ENCODE data around the gene GSTA3.
"Not testable (repeated sequence)": the region's sequence is repeated elsewhere in the genome, so short reads cannot be mapped to it uniquely, and the experiment has no call there.

The GSTA3 gene

GRCh38 chr6:52909531-52909930 lies at the start of gene GSTA3:
Gene GSTA3 (minus strand): TSS chr6:52909698. CDS start chr6:52905834, 3,864 bp downstream.
- DNase-seq, result no peak

GRCh38 chr6:52958546-52959255 lies 49.2 kb upstream of the GSTA3 start:
- no peak for DNase-seq

GRCh38 chr6:52955871-52956270 lies 46.4 kb upstream of the GSTA3 start:
- no peak for DNase-seq

GRCh38 chr6:52953911-52954839 lies 44.7 kb upstream of the GSTA3 start:
- DNase-seq, result no peak

GRCh38 chr6:52946306-52946705 lies 36.8 kb upstream of the GSTA3 start:
- no peak for DNase-seq

- not testable (repeated sequence) for DNase-seq
Observed at GRCh38 chr6:52942821-52943220, 33.3 kb upstream of the GSTA3 start.

GRCh38 chr6:52942221-52942620 lies 32.7 kb upstream of the GSTA3 start:
- no peak for DNase-seq

- no peak for DNase-seq
Observed at GRCh38 chr6:52937908-52938307, 28.4 kb upstream of the GSTA3 start.

- no peak for DNase-seq
Observed at GRCh38 chr6:52933778-52934177, 24.3 kb upstream of the GSTA3 start.

GRCh38 chr6:52931351-52931750 lies 21.9 kb upstream of the GSTA3 start:
- no peak for DNase-seq

DNA sequence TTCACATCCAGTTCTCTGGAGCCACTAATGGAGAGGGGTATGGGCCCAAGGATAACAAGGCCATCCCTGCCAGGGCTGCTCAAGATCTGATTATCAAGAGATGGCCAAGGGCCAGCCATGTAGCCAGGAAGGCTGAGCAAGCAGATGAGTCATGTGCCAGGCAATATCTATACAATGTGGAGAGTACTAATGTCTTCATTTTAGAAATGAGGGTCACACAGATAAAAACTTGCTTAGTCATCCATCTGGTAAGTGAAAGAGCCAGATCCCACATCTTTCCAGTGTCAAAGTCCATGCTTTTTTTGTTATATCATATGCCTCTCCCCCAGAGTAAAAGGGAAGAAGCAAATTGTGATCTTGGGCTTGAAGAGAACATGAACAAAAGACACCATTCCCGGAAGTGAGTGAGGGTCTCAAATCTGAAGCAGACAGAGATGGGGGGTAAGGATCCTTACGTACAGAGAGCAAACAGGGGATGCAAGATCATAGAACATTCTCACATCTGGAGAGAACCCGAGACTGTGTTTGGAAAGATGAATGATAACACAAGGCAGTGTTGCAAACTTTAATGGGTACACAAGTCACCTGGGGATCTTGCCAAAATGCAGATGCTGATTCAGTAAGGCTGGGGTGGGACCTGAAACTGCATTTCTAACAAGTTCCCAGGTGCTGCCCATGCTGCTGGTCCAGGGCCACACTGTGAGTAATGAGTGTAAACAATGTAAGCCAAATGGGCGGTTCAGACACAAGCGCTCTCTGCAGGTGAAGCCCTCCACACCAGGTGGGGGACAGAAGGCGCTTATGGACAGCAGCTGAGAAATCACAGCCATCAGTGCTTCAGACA lies 20.0 kb upstream of the GSTA3 start:
- peak in 1 of 3 donors; percentile 0 for DNase-seq

DNA sequence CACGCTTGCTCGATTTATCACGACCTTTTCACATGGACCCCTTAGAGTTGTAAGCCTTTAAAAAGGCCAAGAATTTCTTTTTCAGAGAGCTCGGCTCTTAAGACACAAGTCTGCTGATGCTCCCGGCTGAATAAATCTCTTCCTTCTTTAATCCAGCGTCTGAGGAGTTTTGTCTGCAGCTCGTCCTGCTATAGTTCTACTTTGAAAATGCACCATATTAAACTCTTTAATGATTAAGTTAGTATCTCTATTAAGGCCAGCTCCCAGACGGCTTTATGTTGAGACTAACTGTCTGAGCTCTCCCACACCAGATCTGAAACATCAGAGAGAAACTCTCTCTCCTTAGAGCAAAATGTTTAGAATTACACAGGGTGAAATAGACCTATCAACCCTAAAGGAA lies 18.0 kb upstream of the GSTA3 start:
- DNase-seq, result no peak

DNA sequence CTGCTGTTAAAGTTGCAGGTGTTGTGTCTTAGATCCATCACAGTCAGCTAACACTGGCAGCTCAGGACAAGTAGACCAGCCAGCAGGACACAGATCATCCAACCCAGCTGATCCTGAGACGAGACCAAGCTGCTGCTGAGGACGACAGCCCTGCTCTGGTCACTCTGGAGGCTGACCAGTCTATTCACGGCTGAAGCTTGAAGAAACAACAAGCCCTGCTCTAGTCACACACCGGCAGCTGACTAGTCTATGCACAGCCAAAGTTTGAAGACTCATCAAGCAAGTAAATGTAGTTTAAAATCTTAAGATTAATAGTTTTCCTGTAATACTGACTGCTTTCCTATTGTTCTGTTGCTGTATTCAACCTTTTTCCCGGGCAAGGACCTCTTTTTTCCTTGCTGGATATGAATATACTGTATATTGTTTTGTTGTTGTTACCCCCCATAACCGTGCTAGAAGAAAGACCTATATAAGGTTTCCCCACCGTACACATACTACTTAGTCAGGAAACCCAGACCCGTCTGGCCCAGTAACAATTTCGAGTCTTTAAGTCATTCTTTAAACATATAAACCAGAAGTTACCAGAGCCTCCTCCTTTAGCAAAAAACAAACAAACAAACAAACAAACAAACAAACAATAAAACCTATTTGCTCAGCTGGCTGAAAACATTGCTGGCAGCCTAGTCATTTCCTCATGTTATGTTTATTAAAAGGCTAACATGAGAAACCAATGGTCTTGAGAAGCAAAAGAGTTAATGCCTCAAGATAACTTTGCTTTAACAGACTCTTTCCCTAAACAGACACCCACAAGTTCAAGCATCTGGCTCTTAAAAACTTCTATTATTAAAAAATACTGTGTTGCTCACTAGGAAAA lies 16.7 kb upstream of the GSTA3 start:
- no peak for DNase-seq

DNA sequence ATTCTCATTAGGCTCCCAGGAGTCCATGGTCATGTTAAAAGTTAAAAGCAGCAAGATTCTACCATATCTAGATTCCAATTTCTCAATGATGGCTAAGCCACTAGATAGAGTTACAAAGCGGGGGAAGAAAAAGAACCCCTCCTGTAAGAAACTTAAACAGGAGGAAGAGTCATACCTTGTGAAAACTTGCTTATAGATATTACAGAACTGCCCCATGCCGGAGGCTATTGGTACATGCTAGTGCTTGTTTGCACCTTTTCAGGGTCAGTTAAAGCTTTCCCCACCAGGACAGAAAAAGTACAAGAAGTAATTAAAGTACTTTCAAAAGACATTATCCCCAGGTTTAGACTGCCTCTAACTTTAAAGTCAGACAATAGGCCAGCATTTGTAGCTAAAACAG lies 15.5 kb upstream of the GSTA3 start:
- no peak for DNase-seq

GRCh38 chr6:52923689-52924088 lies 14.2 kb upstream of the GSTA3 start:
- DNase-seq, result not testable (repeated sequence)

GRCh38 chr6:52922161-52922560 lies 12.7 kb upstream of the GSTA3 start:
- no peak for DNase-seq

DNA sequence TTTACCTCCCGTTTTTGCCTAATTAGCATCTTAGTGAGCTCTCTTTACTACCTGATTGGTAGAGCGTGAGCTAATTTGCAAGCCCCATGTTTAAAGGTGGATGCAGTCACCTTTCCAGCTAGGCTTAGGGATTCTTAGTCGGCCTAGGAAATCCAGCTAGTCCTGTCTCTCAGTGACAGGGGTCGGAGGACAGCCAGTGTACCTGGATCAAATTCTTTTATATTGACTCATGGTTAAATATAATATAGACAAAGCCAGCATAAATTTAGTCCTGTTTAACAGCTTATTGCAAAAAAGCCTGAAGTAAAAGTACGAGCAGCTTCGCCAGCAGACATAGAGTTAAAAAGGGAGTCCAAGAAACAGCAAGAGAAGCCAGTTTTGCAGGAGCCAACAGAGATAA lies 12.2 kb upstream of the GSTA3 start:
- no peak for DNase-seq

GRCh38 chr6:52919511-52919910 lies 10.0 kb upstream of the GSTA3 start:
- not testable (repeated sequence) for DNase-seq

DNA sequence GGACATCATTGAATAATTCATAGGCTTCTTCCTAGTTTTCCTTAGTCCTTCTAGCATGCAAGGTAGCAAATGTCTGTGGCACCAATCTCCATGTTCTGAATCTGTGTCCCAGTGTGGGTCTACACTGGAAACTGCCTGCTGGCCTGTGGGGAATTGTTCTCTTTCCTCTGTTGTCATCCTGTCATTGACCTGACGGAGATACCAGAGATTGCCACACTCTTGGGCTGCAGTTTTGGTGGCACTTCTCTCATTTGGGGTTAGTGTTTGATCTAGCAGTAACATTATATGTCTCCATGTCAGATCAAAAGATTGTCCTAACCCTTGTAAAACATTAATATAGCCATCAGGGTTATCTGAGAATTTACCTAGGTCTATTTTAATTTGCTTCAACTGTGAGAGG lies 9.3 kb upstream of the GSTA3 start:
- not testable (repeated sequence) for DNase-seq

DNA sequence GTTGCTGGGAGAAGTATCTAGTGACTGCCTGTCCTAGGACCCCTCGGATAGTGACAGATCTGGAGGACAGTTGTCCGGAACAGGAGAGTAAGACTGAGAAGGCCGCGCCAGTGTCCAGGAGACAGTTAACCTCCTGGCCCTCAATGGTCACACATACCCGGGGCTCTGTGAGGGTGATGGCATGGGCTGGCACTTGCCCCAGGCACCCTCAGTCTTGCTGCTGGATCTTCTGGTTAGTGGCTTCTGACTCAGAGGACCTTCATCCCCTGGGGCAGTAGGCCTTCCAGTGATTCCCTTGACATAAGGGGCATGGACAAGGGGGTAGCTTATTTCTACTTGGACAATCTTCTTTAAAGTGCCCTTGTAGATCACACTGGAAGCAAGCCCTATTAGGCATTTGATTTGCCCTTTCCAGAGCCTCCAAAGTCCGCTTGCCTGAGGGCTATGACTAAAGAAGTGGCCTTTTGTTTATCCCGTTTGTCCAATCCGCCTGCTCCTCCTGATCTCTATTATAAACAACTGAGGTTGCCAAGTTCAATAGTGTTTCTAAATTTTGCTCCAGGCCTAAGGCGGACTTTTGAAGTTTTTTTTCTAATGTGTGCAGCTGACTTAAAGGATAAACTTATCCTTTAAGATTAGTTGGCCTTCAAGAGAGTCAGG lies 8.7 kb upstream of the GSTA3 start:
- DNase-seq, result not testable (repeated sequence)

- no peak for DNase-seq
Observed at GRCh38 chr6:52914516-52914915, 5.0 kb upstream of the GSTA3 start.

GRCh38 chr6:52910091-52910490 lies 593 bp upstream of the GSTA3 start:
- DNase-seq, result no peak
